ENCODE measurements around the gene BCOR.

Gene BCOR

GRCh38 chrX:40013266-40014195, 84.2 kb downstream of the BCOR start:
- no peak for DNase-seq

- no peak for DNase-seq
Measured at GRCh38 chrX:40012868-40013265, 84.9 kb downstream of the BCOR start.

- no peak for DNase-seq
Measured at GRCh38 chrX:40012039-40012867, 85.5 kb downstream of the BCOR start.

GRCh38 chrX:40011322-40012038, 86.3 kb downstream of the BCOR start:
- no peak for DNase-seq

GRCh38 chrX:40010550-40011321, 87.0 kb downstream of the BCOR start:
- DNase-seq: no peak

- no peak for DNase-seq
Measured at GRCh38 chrX:40009890-40010289, 87.9 kb downstream of the BCOR start.

GRCh38 chrX:40009462-40009851, 88.3 kb downstream of the BCOR start:
- no peak for DNase-seq

GRCh38 chrX:40008791-40009461, 88.8 kb downstream of the BCOR start:
- no peak for DNase-seq

GRCh38 chrX:40007756-40008705, 89.7 kb downstream of the BCOR start:
- DNase-seq: no peak

- no peak for DNase-seq
Measured at GRCh38 chrX:40007131-40007755, 90.5 kb downstream of the BCOR start.

GRCh38 chrX:40006106-40007017, 91.4 kb downstream of the BCOR start:
- no peak for DNase-seq

- no peak for DNase-seq
Measured at GRCh38 chrX:40005292-40006011, 92.3 kb downstream of the BCOR start.

GRCh38 chrX:40004921-40005291, 92.9 kb downstream of the BCOR start:
- DNase-seq: no peak

GRCh38 chrX:40004246-40004535, 93.6 kb downstream of the BCOR start:
- no peak for DNase-seq

- no peak for DNase-seq
Measured at GRCh38 chrX:40003428-40004245, 94.1 kb downstream of the BCOR start.

- DNase-seq: no peak
Measured at GRCh38 chrX:40003071-40003427, 94.7 kb downstream of the BCOR start.

Measured in T-helper 9 cell (primary cell).